Activated naive CD4-positive, alpha-beta T cell treated with anti-CD3 and anti-CD28 coated beads for 36 hours (primary cell): ENCODE results near the gene MRPS22. TPM values are rescaled to one million over a fixed set of nuclear protein-coding genes. Genes with fewer than 3 reads are reported as not detected.
"Not testable (repeated sequence)": the region's sequence is repeated elsewhere in the genome, so short reads cannot be mapped to it uniquely, and the experiment has no call there.

ENCODE experiments used
- CTCF ChIA-PET: fragments of 350-600 bp; sonication (Branson Sonifier 250); formaldehyde crosslinking; loops from one replicate; lab custom pipeline; 2021; ENCODE audit warnings: antibody characterized with exemption; lab: Charles Lee
- DNase-seq: peaks from one replicate; pipeline ENCODE4 v3.0.0-alpha.2; 2020
- H3K27ac Mint-ChIP-seq: one replicate; pipeline ENCODE4 v1.8.0; 2021; ENCODE audit warnings: mild to moderate bottlenecking, mixed read lengths
- H3K27me3 Mint-ChIP-seq: one replicate; pipeline ENCODE4 v1.8.0; 2021; ENCODE audit warnings: low read depth, mixed read lengths
- H3K36me3 Mint-ChIP-seq: one replicate; pipeline ENCODE4 v1.8.0; 2021; ENCODE audit warnings: low read depth, mixed read lengths
- H3K4me1 Mint-ChIP-seq: one replicate; pipeline ENCODE4 v1.8.0; 2021; ENCODE audit warnings: low read depth, mixed read lengths
- H3K4me3 Mint-ChIP-seq: one replicate; pipeline ENCODE4 v1.8.0; 2021; ENCODE audit warnings: mild to moderate bottlenecking, moderate library complexity, mixed read lengths
- H3K9me3 Mint-ChIP-seq: one replicate; pipeline ENCODE4 v1.8.0; 2021; ENCODE audit warnings: mixed read lengths
- intact Hi-C: fragments of 100-400 bp; cut with micrococcal nuclease; formaldehyde crosslinking; loops from one replicate; pipeline ENCODE4 v1.15.1; 2023
- total RNA-seq, 2 experiments: library from RNA; stranded (reverse); gene quantifications; one replicate each; pipeline ENCODE4 v1.2.3, GENCODE V29; 2021

Gene MRPS22
- total RNA-seq, 2 experiments from 2014 or later = 66.8 to 69.1 TPM

DNA sequence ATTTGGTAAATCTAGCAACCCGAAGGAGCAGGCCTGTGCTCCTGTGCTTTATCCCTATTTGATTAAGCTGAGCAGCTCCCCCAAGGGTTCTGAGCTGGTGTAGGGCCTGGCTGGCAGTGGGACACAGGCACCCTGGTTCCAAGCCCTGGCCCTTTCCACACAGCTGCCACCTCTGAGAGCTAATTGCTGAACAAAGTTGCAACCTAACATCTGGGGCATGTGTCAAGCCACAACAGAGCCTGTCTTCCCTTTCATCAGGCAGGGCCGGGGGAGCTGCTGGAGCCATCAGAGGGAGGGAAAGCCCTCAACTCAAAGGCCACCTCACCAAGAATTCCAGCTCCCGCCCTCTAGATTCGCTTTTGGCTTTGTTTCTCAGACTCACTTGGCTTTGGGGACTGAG, 17.1 kb upstream of the MRPS22 start:
- Mint-ChIP-seq H3K36me3 (no peaks in the 10 kb centered on the region), H3K27me3 (peaks cover 11% of the 10 kb centered on the region), H3K4me1 (peaks cover 15% of the 10 kb centered on the region), H3K9me3 (no peaks in the 10 kb centered on the region), H3K27ac (no peak overlapping the region), H3K4me3 (no peak overlapping the region)
- CTCF ChIA-PET = interaction anchor here (1.1 to 2.1 kb wide), 3 partner anchors 215 to 411 kb away, joined by 3 to 8 read pairs (median 3); no protein-coding TSS in a partner anchor
- intact Hi-C loops = loop anchor here (5.0 kb wide), 1 partner anchor 909 kb away; no protein-coding TSS in a partner anchor
- no peak for DNase-seq

DNA sequence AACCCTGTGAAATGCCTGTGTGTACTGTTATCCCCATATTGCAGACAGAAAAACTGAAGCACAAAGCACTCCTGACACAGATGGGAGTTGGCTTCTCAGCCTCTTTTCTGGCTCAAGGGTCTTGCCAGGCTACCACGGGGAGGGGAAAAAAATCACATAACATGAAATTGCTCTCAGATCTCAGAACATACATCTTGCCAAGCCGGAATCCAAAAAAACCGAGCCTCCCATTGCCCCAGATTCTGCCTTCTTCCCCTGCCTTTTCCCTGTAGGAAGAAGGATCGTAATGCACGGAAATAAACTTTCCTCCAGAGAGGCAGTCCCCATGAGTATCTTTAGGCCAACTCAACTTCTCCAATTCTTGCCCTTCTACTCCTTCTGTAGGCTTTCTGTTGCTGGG, 16.6 kb upstream of the MRPS22 start:
- no peak overlapping the region for H3K27ac Mint-ChIP-seq
- intact Hi-C loops = loop anchor here (5.0 kb wide), 1 partner anchor 910 kb away; no protein-coding TSS in a partner anchor

DNA sequence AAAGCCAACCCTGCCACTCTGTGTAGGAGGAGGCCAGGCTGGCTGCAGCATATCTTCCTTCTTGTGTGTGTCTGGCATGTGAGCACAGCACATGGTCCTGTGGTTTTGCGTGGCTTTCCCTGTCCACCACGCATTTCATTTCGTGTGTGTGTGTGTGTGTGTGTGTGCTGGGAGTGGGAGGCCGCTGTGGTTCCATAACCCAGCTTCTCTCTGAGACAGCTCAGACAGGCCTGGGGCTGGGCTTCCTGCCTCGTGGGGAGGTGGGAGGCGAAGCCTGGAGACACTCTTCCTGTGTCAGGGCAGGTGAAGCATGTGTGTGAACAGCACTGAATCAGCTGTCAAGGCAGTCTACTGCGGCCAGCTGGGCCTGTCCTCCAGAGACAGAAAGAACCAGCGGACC, 16.0 kb upstream of the MRPS22 start:
- H3K4me1 Mint-ChIP-seq = peaks cover 15% of the 10 kb centered on the region
- H3K36me3 Mint-ChIP-seq = no peaks in the 10 kb centered on the region
- peak; percentile 13 for DNase-seq
- peaks cover 21% of the 10 kb centered on the region for H3K27me3 Mint-ChIP-seq
- no peaks in the 10 kb centered on the region for H3K9me3 Mint-ChIP-seq
- H3K27ac Mint-ChIP-seq = no peak overlapping the region
- CTCF ChIA-PET = interaction anchor here (1.7 to 4.0 kb wide), 4 partner anchors 10 to 248 kb away, joined by 4 to 62 read pairs (median 8); no protein-coding TSS in a partner anchor
- H3K4me3 Mint-ChIP-seq = no peak overlapping the region
- intact Hi-C loops = loop anchor here (2.0 to 5.0 kb wide), 3 partner anchors 215 to 911 kb away; partner anchors contain the start of gene CEP70

More for the DNA sequence above, 16.6 kb upstream of the MRPS22 start:
- H3K4me3 Mint-ChIP-seq = no peak overlapping the region
- no peaks in the 10 kb centered on the region for H3K9me3 Mint-ChIP-seq
- CTCF ChIA-PET = interaction anchor here (1.1 to 4.0 kb wide), 6 partner anchors 9 to 412 kb away, joined by 3 to 62 read pairs (median 8); no protein-coding TSS in a partner anchor
- peaks cover 15% of the 10 kb centered on the region for H3K4me1 Mint-ChIP-seq
- no peaks in the 10 kb centered on the region for H3K36me3 Mint-ChIP-seq
- peaks cover 17% of the 10 kb centered on the region for H3K27me3 Mint-ChIP-seq
- DNase-seq = no peak

DNA sequence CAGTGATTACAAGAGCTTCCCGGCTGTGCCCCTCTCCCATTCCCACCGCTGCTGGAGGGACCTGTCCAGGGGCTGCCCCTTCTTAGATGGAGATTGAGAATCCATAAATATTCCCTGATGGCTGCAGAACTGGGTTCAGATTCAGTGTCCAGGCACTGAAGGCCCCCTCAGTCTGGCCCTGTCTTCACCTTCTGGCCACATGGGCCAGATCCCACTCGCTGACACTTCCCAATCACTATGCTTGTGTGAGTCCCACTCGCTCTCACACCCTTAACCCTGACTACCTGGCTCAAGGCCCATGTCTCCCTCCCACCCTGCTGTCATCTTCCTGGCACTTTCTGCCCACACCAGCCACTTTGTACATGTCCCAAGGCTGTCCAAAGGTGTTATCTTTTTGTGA, 15.5 kb upstream of the MRPS22 start:
- no peaks in the 10 kb centered on the region for H3K36me3 Mint-ChIP-seq
- H3K27me3 Mint-ChIP-seq = peaks cover 24% of the 10 kb centered on the region
- DNase-seq = no peak
- H3K4me3 Mint-ChIP-seq = no peak overlapping the region
- intact Hi-C loops = loop anchor here (2.0 to 5.0 kb wide), 3 partner anchors 216 to 911 kb away; partner anchors contain the start of gene CEP70
- H3K4me1 Mint-ChIP-seq = peaks cover 15% of the 10 kb centered on the region
- no peak overlapping the region for H3K27ac Mint-ChIP-seq
- H3K9me3 Mint-ChIP-seq = no peaks in the 10 kb centered on the region
- CTCF ChIA-PET = interaction anchor here (0.8 to 4.0 kb wide), 10 partner anchors 10 to 1179 kb away, joined by 3 to 62 read pairs (median 4); no protein-coding TSS in a partner anchor

DNA sequence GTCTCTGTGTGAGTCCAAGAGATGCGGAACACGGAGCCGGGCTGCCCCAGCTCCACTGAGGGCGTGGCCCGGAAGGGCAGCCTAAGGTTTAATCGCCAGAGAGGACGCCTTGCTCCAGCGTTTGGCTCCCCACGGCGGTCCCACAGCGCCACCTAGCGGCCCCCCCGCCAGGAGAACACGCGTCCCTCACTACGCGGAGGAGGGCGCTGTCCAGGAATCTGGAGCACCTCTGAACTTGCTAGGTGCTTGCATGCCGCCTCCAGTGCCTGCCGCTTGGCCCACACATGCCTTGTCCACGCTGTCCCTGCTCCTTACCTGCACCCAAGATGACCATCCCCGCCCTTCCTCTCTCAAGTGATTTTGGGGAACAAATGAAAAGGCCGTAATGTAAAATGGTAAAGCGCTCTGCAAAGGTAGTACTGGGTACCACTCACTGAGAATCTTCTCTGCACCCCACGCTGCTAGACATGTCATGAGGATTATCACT, 14.4 kb upstream of the MRPS22 start:
- Mint-ChIP-seq H3K4me1 (peaks cover 15% of the 10 kb centered on the region), H3K27ac (no peak overlapping the region), H3K27me3 (peaks cover 28% of the 10 kb centered on the region), H3K9me3 (no peaks in the 10 kb centered on the region), H3K36me3 (no peaks in the 10 kb centered on the region), H3K4me3 (peak overlapping the region; percentile 46)
- peak; percentile 93 for DNase-seq
- CTCF ChIA-PET = interaction anchor here (0.7 to 4.0 kb wide), 19 partner anchors 9 to 911 kb away, joined by 3 to 62 read pairs (median 4); partner anchors contain the start of genes CEP70 and COPB2
- intact Hi-C loops = loop anchor here (1.0 to 5.0 kb wide), 5 partner anchors 217 to 912 kb away; partner anchors contain the start of gene CEP70

DNA sequence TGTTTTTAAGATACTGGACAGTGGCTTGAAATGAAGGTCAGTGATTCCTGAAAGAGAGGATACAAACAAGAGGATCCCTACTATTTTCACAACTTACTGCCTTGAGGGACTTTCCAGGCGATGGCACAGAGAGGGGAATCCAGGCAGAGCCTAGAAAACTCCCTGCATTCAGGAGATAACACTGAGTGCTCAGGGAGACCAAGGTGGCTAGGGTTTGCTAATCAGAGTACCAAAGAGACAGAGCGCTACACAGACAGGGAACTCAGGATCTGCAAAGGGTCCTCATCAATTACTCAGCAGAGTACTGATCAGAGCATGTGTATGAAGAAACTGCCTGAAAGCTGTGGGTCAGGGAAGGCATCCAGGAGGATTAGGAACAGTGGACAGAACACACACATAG, 11.7 kb upstream of the MRPS22 start:
- no peak overlapping the region for H3K4me3 Mint-ChIP-seq
- no peaks in the 10 kb centered on the region for H3K9me3 Mint-ChIP-seq
- no peak overlapping the region for H3K27ac Mint-ChIP-seq
- H3K27me3 Mint-ChIP-seq = peaks cover 28% of the 10 kb centered on the region
- no peaks in the 10 kb centered on the region for H3K36me3 Mint-ChIP-seq
- H3K4me1 Mint-ChIP-seq = peaks cover 15% of the 10 kb centered on the region
- CTCF ChIA-PET = interaction anchor here (0.7 to 1.5 kb wide), 4 partner anchors 246 to 1208 kb away, joined by 3 to 5 read pairs (median 4); no protein-coding TSS in a partner anchor
- no peak for DNase-seq
- intact Hi-C loops = no loop called here

DNA sequence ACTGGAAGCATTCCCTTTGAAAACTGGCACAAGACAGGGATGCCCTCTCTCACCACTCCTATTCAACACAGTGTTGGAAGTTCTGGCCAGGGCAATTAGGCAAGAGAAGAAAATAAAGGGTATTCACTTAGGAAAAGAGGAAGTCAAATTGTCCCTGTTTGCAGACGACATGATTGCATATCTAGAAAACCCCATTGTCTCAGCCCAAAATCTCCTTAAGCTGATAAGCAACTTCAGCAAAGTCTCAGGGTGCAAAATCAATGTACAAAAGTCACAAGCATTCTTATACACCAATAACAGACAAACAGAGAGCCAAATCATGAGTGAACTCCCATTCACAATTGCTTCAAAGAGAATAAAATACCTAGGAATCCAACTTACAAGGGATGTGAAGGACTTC, 9.1 kb upstream of the MRPS22 start:
- CTCF ChIA-PET, H3K9me3 Mint-ChIP-seq, H3K36me3 Mint-ChIP-seq, DNase-seq, H3K4me1 Mint-ChIP-seq, H3K4me3 Mint-ChIP-seq, intact Hi-C loops, H3K27ac Mint-ChIP-seq: not testable (repeated sequence)
- peaks cover 26% of the 10 kb centered on the region for H3K27me3 Mint-ChIP-seq

DNA sequence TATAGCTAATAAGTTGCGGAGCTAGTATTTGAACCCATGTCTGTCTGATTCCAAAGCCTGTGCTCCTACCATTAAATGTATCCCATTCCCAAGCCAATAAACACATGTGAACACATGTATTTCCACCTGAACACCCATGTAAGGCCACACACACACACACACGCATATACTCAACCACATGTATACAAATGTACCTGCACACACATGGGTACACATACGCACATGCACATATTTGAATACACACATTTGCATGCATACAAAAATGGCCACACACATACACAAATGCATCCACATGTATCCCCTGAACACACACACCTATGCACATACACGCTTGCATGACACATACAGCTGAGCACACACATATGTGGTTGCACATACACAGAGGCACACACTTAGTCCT, 5.4 kb upstream of the MRPS22 start:
- CTCF ChIA-PET = interaction anchor here (1.2 to 2.2 kb wide), 2 partner anchors 9 to 227 kb away, joined by 4 to 8 read pairs; no protein-coding TSS in a partner anchor
- no peak for DNase-seq
- Mint-ChIP-seq H3K27me3 (peaks cover 7% of the 10 kb centered on the region), H3K27ac (no peak overlapping the region), H3K4me1 (peaks cover 8% of the 10 kb centered on the region), H3K9me3 (no peaks in the 10 kb centered on the region), H3K4me3 (no peak overlapping the region), H3K36me3 (no peaks in the 10 kb centered on the region)
- intact Hi-C loops = no loop called here

DNA sequence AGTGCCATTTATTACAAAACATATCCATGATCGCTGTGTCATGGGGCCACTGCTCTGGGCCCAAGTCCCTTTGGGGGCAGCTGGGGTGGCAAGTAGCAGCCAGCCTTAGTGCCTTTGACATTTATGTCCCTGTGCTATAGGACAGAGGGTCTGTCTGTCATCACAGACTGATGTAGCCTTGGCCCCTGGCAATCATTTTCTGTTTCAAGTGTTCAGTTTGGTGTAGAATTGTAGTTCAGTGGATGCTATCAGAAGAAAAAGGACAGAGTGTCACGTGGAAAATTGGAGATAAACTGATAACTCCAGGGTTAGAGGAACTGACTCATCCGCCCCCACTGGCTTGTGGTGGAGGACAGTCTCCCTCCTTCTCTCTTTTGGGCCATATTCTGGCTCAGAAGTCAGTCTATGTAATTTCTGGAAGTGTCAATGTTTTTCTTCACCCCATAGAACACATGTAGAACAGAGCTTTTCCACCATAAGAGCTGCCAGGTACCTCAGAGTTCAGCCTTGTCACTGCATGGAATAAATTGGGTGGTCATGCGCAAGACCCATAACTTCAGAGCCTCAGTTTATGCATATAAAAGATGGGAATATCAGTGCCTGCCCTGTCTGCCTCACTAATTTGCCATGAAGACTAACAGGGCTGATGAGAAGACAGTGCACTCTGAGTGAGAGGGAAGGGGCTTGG, 4.5 kb upstream of the MRPS22 start:
- Mint-ChIP-seq H3K27ac (no peak overlapping the region), H3K36me3 (no peaks in the 10 kb centered on the region), H3K4me1 (peaks cover 8% of the 10 kb centered on the region), H3K27me3 (peaks cover 3% of the 10 kb centered on the region), H3K4me3 (no peak overlapping the region), H3K9me3 (no peaks in the 10 kb centered on the region)
- intact Hi-C loops = no loop called here
- no peak for DNase-seq
- CTCF ChIA-PET = interaction anchor here (1.2 to 2.2 kb wide), 2 partner anchors 10 to 228 kb away, joined by 4 to 8 read pairs; no protein-coding TSS in a partner anchor

DNA sequence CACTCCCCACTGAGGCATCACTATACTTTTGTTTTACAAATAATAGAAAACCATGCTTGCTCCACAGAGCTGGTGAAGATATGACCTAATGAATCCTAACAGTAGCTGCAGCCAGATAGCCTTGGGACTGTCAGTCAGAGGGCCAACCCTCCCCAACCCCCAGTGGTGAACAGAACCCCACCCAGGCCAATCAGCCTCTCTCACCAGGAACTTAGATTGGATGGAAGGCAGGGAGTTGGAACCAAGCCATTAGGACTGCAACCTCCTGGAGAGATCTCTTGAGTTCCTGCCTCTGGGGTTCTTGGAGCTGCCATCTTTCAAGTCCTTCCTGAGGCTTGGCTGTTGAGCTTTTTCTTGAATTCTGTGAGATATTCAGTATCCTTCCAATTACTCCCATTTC, 3.0 kb upstream of the MRPS22 start:
- Mint-ChIP-seq H3K27ac (no peak overlapping the region), H3K27me3 (peaks cover 3% of the 10 kb centered on the region), H3K9me3 (no peaks in the 10 kb centered on the region), H3K4me1 (peaks cover 8% of the 10 kb centered on the region), H3K36me3 (no peaks in the 10 kb centered on the region), H3K4me3 (no peak overlapping the region)
- DNase-seq = no peak
- intact Hi-C loops = loop anchor here (5.0 to 10.0 kb wide), 5 partner anchors 228 to 1153 kb away; partner anchors contain the start of genes ARMC8, NME9, NMNAT3 and PIK3CB
- CTCF ChIA-PET = interaction anchor here (0.7 to 2.1 kb wide), 5 partner anchors 10 to 425 kb away, joined by 3 to 7 read pairs (median 4); no protein-coding TSS in a partner anchor

DNA sequence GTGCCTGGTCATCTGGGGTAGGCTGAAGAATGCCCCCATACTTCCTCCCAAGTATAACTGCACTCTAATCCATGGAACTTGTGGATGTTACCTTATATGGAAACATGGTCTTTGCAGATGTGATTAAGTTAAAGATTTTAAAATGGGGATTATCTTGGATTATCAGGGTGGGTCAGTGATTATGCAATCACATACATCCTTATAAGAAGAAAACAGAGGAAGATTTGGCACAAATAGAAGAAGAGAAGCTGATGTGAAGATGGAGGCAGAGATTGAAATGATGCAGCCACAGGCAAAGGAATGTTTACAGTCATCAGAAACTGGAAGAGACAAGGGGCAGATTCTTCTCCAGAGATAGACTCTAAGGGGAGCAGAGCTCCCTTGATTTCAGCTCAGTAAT, 1.8 kb upstream of the MRPS22 start:
- no peaks in the 10 kb centered on the region for H3K36me3 Mint-ChIP-seq
- intact Hi-C loops = loop anchor here (5.0 to 10.0 kb wide), 5 partner anchors 230 to 1155 kb away; partner anchors contain the start of genes ARMC8, NME9, NMNAT3 and PIK3CB
- no peak for DNase-seq
- no peak overlapping the region for H3K4me3 Mint-ChIP-seq
- peaks cover 8% of the 10 kb centered on the region for H3K4me1 Mint-ChIP-seq
- CTCF ChIA-PET = interaction anchor here (0.6 to 2.1 kb wide), 5 partner anchors 12 to 586 kb away, joined by 3 to 8 read pairs (median 5); no protein-coding TSS in a partner anchor
- no peaks in the 10 kb centered on the region for H3K9me3 Mint-ChIP-seq
- peaks cover 3% of the 10 kb centered on the region for H3K27me3 Mint-ChIP-seq
- H3K27ac Mint-ChIP-seq = no peak overlapping the region

DNA sequence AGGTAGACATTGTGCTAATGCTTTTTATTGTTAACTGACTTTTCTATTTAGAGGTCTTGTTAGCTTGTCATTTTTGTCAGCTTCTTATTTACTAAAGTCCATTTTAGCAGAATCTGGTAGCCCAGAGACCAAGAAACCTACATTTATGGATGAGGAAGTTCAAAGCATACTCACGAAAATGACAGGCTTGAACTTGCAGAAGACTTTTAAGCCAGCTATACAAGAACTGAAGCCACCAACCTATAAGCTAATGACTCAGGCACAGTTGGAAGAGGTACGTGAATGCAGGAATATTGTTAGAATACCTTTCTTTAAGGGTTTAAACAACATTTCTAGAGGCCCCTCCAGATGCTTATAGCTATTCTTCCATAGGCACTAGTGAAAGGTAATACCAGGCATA, 3.0 kb downstream of the MRPS22 start:
- peaks cover 13% of the 10 kb centered on the region for H3K36me3 Mint-ChIP-seq
- DNase-seq = no peak
- no peaks in the 10 kb centered on the region for H3K27me3 Mint-ChIP-seq
- intact Hi-C loops = loop anchor here (10.0 kb wide), 1 partner anchor 1022 kb away; the partner anchor contains the start of gene NME9
- no peak overlapping the region for H3K4me3 Mint-ChIP-seq
- H3K9me3 Mint-ChIP-seq = no peaks in the 10 kb centered on the region
- peaks cover 6% of the 10 kb centered on the region for H3K4me1 Mint-ChIP-seq
- H3K27ac Mint-ChIP-seq = no peak overlapping the region
- CTCF ChIA-PET = interaction anchor here (0.5 to 0.7 kb wide), 2 partner anchors 79 to 235 kb away, joined by 3 read pairs; no protein-coding TSS in a partner anchor
